NT2/D1 (cell line): ENCODE results near the gene KLK10.

Experiments used
- SUZ12 ChIP-seq: IDR thresholded peaks from 2 replicates; pipeline ENCODE4 v1.6.1; 2011; ENCODE audit not compliant: insufficient read length, insufficient read depth; ENCODE audit errors: extremely low read depth
- YY1 ChIP-seq: IDR thresholded peaks from 2 replicates; pipeline ENCODE4 v1.6.1; 2011; ENCODE audit not compliant: insufficient read length, insufficient read depth
- ZNF274 ChIP-seq: IDR thresholded peaks from 2 replicates; pipeline ENCODE4 v1.6.1; 2011; ENCODE audit warnings: mild to moderate bottlenecking, low read depth, low read length

DNA sequence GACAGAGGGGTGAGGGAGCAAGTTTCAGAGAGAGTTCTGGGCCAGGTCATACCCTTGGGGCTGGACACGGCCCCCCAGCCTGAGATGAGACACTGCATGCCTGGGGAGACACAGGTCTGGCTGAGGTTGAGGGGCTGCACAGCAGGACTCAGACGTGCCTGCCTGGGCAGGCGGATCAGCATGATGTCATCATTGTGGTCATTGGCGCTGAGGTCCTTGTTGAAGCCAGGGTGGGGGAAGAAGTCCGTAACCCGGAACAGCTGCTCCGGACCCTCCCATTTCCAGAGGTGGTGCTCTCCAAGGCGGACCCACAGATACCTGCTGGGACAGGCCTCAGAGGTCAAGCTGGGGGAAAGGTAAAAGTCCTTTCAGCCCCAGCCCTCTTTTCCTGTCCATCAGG lies 13.1 kb downstream of the KLK10 start:
- TF ChIP-seq ZNF274 (no peak), YY1 (no peak), SUZ12 (no peak)
